Measurements from ENCODE around the gene BMP7.

The BMP7 gene

DNA sequence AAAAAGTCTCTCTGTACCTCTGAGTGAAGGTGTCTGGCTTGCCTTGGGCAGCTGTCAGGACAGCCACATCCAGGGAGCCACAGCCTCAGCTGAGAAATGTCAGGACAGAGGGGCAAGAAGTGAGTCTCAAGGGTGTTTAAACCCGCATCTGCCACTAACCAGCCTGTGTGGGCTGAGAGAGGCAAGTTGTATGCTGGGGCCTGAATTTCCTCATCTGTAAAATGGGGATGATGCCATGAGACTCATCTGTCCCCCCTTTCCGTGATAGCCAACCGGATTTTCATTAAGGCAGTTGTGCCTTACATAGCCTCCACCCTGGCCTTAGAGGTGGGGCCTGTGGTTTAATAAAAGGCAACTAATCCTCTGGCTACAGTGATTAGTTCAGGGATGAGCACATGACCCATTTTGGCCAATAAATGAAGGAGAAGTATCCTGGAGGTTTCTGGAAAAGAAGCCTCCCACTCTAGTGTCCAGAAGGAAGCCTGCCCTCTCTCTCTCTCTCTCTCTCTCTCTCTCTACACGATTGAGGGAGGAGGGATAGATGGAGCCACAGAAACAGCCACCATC lies 79.3 kb downstream of the BMP7 start:
- DNase-seq, result no peak

DNA sequence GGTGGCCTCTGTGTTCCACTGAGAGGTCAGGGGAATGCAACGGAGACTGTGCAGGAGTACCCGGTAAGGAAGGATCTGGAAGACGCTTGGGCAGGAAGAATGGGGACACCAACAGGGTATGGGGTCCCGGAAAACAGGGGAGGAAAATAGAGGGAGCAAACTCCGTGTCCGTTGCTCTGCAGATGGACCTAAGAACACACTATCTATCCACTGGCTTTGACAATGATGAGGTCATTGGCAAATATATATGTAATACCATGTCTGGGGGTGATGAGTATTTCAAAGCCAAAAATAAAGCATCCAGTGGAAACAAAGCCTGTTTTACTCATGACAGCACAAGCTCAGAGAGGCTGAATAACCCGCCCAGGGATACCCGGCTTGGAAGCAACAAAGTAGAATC lies 80.2 kb downstream of the BMP7 start:
- DNase-seq, result no peak

DNA sequence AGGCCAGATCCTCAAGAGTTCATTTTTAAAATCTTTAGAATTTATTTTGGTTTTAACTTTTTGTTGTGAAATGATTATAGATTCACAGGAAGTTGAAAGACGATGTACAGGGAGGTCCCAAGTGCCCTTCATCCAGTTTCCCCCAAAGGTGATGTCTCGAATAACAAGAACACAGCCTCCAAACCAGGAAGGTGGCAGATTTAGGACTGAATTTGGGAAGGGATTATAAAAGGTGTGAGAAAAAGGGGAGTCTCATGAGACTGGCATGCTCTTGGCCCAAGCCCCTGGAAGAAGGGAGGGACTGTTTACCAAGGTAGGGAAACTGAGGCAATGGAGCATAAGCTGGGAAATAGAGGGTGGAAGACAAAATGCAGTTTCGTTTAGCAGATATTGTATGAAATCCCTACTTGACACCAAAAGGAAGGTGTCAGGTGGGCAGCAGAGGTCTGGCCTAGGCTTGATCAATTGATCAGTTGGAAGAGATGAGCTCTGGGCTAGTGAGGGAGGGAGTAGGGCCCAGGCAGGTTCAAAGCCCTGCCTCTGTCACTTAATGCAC lies 81.2 kb downstream of the BMP7 start:
- DNase-seq, result no peak

DNA sequence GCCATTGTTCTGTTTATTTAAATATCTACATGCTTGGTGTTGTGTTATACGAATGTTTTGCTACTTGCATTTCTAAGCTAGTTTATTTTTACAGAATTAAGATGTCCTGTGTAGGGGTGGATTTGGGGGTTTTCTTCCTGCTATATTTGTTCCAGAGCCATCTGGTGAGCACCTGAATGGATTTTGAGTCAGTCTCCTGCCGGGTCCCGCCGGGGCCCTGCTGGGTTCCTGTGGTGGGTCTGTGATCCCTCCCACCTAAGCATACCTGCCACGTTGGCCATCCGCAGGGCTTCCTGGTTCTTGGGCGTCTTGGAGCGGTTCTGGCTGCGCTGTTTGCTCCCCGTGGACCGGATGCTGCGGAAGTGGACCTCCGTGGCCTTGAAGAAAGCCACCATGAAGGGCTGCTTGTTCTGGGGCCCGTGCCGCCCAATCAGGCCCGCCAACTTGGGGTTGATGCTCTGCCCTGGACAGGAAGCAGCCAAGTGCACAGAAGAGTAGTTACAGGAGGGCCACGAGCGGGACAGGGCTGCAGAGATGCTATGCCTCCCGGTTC lies 82.9 kb downstream of the BMP7 start:
- no peak for DNase-seq

DNA sequence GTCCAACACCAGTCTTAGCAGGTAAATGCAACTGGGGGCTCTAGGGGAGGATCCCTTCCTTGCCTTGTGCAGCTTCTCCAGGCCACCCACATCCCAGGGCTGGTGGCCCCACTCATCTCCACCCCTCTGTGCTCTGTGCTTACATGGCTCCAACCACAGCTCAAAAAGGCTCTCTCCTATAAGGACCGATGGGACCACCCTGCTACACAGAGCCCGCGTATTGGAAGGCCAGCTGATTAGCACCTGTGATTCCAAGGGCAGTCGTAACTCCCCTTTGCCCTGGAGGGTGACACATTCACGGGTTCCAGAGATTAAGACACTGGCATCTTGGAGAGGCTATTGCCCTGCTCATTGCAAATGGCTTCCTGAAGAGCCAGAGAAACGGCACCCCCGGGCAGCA lies 84.8 kb downstream of the BMP7 start:
- no peak for DNase-seq

DNA sequence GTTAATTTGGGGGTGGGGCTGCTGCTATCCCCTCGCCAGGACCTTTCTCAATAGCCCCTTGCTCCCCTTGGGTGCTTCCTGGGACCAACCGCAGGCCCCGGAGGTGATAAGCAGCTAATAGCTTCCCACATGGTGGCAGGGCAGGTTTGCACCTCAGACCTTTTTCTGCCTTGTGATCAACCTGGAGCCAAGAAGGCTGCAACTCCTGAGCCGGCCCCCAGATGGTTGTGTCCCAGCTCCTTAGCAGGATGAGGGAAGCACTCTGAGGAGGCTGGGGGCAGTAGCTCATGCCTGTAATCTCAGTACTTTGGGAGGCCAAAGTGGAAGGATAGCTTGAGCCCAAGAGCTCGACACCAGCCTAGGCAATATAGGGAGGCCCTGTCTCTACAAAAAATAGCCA lies 85.5 kb downstream of the BMP7 start:
- DNase-seq, result no peak

DNA sequence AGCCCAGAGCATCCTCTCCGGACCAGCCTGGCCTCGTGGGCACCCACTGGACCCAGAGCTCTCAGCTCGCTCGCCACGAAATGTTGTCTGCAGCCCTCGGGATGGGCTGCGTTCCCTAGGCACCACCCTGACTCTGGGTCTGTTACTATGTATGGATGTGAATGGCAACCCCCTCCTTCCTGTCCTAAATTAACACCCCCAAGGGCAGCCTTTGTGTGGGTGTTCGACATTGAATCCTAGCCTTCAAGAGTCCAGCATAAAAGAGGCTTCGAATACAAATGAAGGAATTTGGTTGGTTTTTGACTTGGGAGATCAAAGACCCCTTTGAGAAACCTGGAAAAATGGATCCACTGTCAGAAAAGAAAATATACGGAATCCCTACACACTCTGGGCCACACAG lies 86.1 kb downstream of the BMP7 start:
- no peak for DNase-seq

DNA sequence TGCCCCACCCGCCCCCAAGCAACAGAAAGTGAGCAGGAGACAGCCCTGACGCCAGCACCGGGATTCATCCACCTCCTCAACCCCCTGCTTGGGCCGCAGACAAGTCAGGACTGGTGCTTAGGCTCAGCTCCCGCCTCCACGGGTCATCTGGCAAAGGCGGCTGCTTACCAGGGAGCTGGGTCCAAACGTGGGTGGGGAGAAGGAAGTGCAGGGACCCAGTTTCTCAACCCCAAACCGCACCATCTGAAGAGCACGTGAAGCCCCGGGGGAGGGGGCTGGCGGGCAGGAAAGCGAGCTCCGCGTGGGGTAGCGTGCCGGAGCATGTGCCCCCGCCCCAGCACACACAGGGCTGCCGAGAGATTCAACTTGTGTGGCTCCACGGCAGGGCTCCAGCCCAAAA lies 87.2 kb downstream of the BMP7 start:
- no peak for DNase-seq

DNA sequence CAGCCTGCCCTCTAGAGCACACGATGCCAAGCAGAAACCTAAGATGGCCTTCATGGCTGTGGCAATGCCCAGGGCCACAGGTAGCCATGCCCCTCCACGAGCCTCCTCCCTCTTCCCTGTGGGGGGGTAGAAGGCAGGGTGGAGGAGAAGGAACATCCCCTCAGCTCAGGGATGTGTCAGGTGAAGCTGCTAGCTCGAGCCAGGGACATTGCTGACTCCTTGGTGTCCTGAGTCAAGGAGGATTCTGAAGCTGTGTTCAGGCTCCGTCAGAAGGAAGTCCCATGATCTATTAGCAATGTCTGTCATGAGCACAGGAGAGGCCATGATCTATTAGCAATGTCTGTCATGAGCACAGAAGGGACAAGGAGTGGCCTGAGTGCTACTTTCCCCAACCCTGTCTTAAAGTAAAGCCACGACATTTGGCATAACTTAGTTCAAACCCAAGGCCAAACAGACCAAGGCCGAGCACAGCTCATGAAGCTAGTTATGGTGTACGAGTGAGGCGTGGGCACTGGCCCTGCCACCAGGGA lies 87.8 kb downstream of the BMP7 start:
- DNase-seq, result no peak

DNA sequence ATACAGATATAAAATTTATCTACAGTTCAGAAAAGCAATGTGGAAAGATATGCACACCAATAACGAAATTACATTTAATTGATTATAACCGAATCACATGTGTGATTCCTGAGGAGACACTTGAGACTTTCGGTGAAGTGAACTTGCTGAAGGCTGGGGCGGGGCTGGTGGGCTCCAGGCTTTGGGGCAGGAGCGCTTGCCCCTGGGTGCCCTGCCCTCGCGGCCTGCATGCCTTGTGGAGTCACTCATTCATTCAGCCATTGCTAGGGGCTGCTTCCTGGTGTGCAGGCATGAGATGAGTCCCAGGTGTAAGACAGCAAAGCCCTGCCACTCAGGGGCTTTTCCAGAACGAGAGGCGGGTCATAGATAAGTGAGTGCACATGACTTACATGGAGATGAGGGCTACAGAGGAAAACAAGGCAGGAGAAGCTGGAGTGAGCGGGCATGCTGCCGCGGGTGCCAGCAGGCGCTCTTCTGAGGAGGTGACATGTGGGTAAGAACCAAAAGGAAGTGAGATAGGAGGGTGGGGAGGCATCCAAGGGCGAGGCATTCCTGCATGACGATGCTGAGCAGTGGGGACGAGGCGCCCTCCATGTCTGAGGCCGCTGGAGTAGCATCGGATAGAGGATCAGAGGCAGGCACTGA lies 88.7 kb downstream of the BMP7 start:
- DNase-seq, result no peak

DNA sequence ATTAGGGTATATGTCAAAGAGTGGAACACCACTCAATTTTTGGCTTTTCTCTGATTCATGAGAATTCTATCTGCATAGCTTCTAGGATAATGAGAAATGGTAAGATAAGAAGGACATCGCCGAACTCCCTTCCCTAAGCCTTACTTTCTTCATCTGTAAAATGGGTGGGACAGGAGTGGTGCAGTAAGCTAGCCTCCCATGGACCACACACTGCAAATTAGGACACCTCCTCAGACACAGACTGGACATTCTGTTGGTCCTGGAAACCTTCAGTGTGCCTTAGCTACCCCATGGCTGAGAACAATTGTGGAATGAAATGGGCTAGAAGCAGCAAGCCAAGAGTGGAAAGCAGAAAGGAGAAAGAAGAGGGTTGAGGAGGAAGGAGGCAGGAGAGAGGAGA lies 89.6 kb downstream of the BMP7 start:
- no peak for DNase-seq

DNA sequence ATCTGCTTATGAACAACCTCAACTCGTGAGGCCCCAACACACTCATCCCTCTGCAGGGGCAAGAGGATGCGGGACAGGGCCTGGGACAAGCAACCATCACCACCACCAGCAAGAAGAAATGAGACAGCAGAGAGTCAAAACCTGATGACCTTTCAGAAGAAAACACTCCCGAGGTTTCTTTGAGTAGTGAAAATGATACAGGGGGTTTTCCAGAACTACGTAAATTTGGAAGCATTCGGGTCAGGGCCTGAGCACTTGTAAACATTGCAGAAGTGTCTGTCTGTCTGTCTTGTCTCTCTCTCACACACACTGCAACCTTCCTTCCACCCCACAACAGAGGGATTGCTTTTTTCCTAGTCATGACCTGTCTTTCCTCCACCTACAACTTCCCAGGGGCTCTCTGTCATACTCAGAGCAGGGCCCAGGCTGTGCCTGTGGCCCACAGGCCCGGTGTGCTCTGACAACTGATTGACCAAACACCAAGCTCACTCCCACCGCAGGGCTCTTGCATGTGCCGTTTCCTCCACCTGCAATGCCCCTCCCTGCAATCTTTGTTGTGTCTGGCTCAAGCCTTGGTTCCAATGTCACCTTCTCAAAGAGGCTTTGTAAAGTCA lies 90.9 kb downstream of the BMP7 start:
- DNase-seq, result no peak

DNA sequence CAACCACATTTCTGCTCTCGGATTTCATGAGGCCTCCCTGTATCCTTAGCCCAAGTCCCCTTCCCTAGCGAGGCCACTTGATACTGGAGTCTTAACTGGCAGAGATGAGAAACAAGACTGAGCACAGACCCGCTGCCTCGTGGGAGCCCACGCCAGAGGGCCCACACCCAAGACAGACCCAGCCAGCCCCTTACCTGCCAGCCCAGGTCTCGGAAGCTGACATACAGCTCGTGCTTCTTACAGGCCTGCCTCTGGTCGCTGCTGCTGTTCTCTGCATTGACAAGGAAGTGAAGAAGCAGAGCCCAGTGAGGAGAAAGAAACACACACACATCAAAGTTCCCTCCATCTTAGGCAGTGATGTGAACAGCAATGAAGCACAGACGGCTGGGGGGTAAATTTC lies 91.7 kb downstream of the BMP7 start:
- DNase-seq, result no peak

DNA sequence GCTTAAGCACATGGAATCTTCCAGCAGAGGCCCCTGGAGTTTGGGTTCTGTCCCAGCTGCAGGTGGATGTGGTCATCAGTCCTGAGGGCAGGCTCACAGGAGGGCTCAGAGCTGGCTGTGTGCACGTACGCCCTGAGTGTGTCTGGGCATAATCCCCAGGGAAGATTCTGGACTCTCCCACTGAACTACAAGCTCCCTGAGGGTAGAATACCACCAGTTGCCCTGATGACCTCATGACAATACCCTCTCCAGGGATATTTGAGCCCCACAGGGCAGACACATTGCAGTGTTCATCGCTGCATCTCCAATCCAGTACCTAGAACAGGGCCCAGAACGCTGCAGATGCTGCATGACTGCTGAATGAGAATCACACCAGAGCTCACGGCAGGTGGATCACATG lies 92.5 kb downstream of the BMP7 start:
- no peak for DNase-seq

DNA sequence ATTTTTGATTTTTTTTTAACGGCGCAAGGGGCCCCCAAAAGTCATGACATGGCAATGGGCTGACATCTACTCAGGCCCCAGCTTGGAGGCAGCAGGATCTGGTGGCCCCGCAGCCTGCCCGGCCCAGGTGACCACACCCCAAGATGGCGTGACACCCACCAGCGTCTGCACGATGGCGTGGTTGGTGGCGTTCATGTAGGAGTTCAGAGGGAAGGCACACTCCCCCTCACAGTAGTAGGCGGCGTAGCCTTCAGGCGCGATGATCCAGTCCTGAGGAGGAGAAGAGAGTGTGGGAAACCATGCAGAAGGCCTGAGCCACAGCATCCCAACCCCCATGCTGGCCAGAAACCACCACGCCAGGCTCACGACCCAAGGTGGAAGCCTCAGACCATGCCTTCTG lies 93.4 kb downstream of the BMP7 start:
- DNase-seq, result no peak

DNA sequence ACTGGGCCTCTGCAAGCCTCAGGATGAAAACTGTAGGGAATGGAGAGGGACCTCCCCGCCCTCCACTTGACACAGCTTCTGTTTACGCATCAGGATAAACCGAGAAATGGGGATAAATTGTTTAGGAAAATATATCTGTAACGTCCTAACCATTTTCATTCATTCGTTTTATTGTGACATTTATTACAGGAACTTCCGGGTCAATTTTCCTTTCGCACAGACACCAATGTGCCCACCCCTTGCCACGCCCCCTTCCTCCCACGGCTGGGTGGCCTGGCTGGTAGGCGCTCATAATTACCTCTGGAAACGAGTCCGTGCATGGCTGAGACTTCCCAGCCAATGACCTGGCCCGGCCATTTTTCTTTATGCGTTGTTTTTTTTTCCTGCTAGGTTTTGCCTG lies 96.1 kb downstream of the BMP7 start:
- no peak for DNase-seq

DNA sequence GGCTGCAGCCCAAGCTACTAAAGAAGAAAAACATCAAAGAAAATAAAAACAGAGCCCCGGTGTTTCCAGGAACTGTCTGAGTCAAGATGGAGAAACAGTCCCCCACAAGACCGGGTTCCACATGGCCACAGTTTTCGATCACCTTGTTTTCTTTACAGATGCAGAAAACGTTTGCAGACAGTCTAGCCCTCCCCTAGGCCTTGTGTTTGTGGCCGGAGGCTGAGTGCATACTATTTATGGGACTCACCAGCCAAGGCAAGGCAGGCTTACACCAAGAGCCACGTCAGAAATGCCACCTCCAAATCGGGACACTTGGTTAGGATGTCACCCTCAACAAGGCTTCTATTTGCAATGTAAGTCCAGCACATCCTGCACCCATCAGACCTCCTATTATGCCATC lies 97.3 kb downstream of the BMP7 start:
- no peak for DNase-seq

DNA sequence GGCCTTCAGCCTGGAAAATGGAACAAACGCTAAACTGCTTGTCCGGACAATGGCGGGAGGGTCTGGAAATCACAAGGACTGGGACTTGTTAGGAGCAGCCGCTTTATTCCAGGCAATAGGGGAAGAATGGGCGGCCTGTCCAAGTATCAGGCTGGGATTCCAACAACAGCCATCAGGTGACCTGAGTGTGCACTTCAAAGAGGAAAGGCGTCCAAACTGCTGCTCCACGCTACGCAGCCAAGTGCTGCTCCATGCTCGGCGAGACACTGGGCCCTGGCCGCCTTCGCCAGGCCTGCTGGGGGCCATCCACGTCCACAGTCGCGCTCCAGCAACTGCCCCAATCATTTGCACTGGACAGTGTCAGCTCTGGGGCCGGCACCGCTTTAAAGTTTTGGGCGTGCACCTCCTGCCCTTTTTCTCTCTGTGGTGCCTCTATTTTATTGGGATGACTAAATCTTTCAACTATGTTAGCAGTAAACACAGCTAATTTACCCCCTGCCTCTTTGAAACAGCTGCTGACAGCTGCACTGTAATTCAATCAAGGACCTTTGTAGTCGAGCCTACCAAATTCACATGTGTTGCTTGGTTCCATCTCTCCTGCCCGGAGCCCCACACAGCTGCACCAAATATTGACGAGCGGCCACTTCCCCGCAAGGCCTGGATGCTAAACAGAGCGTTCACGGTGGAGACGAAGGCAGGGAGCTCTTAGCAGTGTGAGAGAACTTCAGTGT lies 98.3 kb downstream of the BMP7 start:
- no peak for DNase-seq

DNA sequence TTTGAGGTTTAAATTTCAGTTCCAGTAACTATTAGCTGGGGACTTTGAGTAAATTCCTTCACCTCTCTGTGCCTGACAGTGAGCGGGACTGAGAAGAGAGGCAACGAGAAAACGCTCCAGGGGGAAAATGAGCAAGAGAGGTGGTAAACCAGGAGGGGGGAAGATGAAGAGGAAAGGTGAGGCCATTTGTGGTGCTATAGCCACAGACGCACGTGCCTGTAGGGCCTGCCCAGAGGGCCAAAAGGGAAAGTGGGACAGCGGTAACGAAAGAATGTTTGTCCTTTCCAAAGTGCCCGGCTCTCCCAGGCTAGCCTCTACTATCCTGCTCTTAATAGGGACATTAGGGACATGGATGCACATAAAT lies 99.2 kb downstream of the BMP7 start:
- no peak for DNase-seq

DNA sequence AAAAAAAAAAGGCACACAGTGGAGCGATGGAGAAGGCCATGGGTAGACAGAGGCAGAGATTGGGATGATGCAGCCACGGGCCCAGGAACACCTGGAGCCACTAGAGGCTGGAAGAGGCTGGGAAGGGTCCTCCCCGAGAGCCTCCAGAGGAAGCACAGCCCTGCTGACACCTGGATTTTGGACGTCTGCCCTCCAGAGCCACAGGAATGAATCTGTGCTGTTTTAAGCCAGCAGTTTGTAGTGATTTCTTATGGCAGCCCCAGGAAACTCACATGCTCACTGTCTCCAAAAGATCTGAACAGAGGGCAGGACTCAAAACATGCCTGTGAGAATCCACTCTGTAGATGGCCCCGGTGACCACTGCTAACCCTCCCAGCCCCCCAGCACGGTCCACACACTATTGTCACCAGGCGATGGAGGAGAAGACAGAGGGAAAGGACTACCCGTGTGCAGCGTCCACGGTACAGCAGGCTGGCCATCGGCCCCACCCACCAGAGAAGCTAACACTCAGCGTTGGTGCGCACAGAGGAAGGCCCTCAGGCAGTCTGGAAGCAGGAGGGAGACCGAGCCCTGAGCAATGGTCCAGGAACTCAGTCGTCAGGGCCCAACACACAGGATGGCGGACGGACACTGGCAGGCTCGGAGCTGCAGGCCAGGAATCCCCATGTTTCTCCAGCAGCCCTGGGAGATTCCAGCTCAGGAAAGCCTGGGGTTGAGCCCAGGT lies 99.7 kb downstream of the BMP7 start:
- DNase-seq, result no peak

DNA sequence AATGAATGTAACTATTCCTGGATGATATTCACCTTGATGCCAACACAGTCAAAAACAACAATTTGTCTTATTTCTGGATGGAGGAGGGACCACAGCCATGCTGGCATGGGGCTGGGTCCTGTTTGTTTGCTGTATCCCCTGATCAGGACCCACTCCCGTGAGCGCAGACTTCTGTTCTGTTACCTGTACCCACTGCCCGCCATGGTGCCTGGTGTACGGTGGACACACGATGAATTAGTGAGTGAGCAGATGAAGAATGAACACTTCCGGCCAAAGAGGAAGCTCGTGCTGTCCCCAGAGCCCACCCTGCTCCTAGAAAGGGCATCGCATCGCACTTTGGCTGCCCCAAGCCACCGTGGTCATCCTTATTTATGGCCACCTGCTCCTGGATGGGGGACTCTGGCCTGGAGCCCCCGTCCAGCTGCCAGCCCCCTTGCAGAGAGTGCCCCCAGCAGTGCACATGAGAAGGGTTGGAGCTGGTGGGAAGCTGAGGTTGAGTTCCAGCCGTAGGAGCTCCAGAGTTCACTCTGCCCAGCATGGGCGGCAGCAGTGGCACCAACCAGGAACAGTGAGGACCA lies 100.9 kb downstream of the BMP7 start:
- no peak for DNase-seq

DNA sequence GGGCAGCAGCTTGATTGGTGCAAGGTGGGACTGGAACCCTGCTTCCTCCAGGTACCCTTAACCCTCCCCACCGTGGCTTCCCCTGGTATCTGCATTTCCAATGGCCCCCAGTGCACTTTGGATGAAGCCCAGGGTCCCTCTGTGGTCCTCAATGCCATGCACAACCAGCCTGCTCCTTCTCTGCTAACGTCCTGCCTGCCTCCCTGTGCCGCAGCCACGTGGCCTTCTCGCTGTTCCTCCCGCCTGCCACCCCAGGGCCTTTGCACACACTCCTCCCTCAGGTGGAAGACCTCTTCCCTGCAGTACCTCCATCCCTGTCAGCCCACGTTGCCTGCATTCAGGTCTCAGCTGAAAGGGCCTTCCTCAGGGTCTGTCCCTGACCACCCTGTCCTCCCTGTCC lies 101.6 kb downstream of the BMP7 start:
- no peak for DNase-seq
